ENCODE data around the gene OLFM1.
"Not testable (repeated sequence)": the region's sequence is repeated elsewhere in the genome, so short reads cannot be mapped to it uniquely, and the experiment has no call there.

Gene OLFM1

DNA sequence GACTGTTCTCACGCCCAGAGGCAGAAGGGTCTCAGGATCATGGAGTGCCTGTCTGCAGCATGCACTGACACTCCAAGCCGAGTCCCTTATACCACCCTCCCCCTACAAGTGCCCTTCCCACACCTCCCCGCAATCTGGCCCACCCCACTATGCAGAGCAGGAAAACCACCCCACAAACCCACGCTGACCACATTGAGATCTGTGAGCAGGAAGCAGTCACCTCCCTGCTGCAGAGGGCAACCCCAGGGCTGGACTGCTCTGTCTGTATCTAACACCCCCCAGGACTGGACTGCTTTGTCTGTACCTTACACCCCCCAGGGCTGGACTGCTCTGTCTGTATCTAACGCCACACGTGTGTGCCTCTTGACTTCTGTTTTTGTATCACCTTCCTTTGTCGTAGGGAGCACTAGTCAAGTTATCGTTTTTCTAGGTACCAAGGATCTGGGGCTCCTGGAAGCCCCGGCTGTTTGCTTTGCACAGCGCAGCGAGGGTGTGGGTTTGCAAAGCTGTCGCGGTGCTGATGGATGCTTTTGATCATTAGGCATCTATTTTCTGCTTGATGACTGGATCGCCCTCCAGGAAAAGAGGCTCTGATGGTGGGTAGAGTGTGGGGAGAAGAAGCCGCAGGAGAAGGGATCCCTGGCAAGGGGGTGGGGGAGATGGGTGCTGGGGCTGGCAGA, 21.5 kb downstream of the OLFM1 start:
- DNase-seq = no peak

DNA sequence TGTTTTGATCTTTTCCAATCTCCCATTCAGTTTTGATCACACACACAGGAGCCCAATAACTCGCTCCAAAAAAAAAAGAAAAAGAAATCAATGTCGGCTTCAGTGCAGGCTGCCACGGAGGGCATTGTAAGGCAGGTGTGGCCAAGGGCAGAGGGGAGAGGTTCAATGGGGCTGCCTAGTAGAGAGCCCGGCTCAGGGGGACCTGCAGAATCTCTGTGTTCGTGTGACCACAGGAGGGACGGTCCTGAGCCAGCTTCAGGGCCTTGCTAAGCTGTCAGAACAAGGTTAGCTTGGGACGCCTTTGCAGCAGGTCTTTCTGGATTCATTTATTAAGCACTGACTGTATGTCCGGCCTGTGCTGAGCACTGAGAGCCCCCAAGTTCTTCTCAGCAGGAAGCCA, 22.2 kb downstream of the OLFM1 start:
- no peak for DNase-seq

- no peak for DNase-seq
Measured at GRCh38 chr9:135110416-135110815, 22.9 kb downstream of the OLFM1 start.

GRCh38 chr9:135111600-135111999, 24.1 kb downstream of the OLFM1 start:
- not testable (repeated sequence) for DNase-seq

DNA sequence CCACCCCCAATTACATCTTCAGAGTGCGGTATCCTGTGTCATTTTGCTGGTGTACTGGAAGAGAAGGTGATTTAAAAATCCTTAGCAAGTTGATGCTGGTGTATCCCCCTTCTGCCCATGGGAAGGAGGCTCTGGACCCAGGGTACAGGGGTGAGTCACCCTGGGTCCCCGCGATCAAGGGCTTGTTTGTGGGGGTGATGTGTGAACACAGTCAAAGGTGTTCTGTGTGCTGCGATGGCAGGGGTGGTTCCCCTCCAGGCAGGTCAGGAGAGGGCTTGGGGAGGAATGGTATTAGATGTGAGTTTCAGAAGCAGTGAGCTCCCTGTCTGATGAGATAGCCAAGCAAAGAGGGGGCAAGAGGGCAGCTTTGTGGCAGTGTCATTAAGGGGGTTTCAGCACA, 28.9 kb downstream of the OLFM1 start:
- DNase-seq = no peak

- no peak for DNase-seq
Measured at GRCh38 chr9:135116881-135117280, 29.4 kb downstream of the OLFM1 start.

GRCh38 chr9:135117281-135117680, 29.8 kb downstream of the OLFM1 start:
- DNase-seq = no peak

- no peak for DNase-seq
Measured at GRCh38 chr9:135119496-135120064, 32.1 kb downstream of the OLFM1 start.

DNA sequence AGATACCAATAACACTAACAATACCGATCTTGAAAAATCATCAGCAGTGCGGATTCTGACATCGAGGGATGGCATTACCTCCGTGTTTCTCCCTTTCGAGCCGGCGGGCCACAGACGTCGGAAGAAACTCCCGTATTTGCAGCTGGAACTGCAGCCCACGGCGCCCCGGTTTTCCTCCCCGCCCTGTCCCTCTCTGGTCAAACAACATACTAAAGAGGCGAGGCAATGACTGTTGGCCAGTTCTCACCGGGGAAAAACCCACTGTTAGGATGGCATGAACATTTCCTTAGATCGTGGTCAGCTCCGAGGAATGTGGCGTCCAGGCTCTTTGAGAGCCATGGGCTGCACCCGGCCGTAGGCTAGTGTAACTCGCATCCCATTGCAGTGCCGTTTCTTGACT, 32.8 kb downstream of the OLFM1 start:
- no peak for DNase-seq

DNA sequence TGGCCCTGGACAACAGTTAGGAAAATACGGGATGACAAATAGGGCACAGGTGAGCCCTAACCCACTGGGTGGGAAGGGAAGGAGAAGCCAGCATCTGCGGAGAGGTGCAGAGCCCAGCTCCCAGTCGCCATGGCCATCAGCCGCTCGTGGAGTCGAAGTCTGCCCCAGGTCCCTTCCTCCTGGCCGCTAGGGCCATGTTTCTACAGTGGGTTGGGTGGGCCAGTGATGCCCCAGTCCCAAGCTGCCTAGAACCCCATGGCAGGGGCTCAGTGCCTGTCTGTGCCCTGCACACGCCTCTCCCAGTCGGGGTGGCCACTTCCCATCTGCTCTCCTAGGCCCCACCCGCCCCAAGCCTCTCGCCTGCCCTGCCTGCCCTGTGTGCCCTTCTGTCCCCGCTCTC, 34.8 kb downstream of the OLFM1 start:
- DNase-seq = no peak

DNA sequence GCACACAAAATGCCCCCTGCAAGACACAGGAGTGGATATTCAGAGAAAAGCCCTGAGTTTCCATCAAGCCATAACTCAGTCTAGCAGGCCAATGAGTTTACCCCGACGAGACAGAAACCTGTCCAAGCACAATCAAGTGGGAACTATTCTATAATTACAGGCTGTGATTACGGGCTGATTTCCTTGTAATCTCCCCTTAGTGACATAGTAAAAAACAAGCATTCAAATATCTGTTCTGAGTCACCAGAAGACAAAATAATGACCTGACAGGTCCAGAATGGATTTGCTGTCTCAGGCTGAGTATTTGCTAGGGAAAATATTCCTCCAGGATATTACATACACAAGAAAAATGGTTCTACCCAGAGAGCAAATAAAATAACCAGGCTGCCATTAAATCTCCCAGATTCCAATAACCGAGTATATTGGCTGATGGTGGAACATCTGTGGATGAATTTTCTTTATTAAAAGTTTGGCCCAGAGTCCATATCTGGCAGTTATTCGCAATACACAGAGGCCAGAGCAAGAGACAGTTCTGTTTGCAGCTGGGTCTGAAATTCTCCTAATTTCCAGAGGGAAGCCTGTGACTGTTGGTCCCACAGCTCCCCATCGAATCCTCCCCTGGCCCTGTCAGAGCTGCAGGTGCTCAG, 35.8 kb downstream of the OLFM1 start:
- DNase-seq = no peak

DNA sequence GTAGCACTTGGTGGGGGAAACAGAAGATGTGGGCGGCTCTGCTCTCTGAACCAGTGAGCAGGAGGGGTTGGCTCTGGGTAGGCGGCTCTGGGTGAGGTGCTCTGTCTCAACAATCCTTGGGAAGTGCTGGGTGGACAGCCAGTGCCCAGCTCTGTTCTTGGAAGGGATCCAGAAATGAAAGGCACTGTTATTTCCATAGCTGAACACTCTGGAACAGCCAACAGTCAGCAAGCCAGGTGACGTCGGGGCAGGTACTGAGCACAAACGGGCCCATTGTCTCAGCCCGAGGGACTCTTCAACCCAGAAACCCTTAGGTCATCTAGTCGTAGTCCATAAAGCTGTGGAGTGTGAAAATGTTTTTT, 36.3 kb downstream of the OLFM1 start:
- no peak for DNase-seq

DNA sequence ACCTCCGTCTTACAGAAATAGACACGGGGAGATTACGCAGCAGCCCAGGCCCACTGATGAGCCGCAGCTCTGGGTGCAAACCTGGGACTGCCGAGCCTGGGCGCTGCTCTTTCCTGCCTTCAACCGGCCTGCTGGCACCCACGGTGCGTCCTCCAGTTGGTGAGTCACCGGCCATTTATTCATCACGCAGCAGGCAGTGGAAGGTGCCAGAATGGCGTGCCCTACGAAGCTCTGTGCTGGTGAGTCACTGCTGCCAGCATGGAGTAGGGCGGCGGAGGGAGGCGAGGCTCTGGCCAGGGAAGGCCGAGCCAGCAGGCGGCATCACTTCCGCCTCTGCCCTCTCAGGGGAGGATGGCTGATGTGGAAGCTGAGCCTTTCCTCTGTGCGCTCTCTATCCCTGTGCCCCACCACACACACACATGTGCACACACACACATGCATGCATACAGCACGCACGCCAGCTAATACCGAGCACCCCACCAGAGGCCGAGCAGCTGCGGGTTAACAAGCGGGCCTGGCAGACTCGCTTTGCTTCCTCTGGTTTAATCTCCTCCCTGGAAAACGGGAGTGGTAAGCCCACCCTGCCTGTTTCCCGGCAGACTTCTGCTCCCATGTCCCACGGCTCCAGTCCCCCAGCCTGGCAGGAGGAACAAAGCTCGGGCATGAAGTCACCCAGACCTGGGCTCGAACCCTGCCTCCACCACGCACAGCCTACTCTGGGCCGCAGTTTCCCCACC, 39.2 kb downstream of the OLFM1 start:
- no peak for DNase-seq

DNA sequence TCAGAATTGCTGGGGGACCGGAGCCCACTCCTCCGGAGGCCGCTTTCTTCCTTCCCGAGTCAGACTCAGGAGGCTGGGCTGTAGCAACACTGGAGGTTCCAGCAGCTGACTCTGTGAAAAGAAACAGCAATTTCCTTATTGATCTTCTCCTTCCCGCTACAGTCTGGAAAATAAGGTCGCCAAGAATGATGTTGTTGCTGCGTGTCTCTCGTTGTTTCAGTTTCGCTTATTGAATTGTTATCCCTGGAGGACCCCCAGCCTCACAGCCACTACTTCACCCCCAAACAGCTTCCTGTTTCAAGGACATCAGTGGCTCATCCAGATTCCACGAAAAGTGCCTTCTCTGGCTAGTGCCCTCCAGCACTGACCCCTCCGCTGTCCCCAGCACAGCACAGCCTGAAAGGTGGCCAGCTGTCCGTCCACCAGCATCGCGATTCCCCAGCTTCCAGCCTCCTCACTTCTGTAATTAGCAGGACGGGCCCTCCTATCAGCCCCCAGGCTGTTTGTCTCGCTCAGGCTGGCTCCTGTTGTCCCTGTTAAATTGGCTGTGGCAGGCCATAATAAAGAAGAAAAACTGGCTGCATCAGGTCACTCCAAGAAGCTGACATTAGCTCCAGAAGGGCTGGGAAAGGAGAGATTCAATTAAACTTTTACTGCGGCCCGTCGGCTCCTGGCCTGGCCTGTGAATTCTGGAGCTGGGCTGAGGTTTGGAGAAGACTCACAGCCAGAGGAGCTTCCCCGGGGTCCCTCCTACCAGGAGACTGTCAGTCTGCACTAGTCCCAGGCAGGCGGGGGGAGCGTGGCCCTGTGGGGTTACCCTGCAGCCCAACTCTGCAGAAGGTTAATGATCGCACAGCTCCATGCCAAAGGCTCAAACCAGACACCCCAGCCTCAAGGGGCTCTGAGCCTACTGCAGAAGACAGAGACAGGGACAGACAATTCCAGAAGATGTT, 40.5 kb downstream of the OLFM1 start:
- DNase-seq = no peak

GRCh38 chr9:135129137-135129695, 41.7 kb downstream of the OLFM1 start:
- DNase-seq = no peak

- no peak for DNase-seq
Measured at GRCh38 chr9:135130207-135130976, 42.9 kb downstream of the OLFM1 start.

DNA sequence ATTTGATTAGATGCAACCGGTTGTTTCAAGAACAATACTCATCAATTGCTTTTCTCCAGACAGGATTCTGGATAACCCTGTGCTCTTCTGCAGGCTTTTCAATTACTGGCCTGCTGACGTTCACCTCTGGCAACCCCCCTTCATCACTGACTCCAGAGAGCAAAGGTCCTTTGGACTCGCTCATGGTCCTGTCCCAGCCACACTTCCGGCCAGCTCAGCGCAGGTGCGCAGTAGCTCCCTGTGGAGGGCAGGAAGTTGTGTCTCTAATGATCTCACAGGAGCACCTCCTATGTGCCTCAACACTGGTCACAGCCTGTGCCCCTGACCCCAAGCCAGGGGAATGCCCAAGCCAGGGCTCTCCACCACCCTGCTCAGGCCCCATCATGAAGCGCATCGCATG, 44.0 kb downstream of the OLFM1 start:
- no peak for DNase-seq

DNA sequence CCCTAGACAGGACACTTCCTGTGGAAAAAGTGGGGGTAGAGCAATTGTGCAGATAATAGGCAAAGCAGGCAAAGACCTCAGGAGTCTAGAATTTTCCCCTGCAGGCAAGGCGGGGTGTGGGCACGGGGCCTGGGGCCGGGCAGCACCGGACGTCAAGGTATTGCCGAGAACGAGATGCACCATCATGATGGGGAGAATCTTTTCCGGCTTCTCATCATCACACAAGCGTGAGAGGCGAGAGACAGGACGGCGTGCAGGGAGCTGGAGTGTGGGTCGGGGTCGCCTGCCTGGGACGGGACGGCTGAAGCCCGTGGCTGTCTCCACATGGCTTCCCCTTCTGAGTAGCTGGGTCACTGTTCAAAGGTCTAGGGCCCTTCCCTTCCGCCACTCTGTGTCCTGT, 44.5 kb downstream of the OLFM1 start:
- DNase-seq = no peak

- no peak for DNase-seq
Measured at GRCh38 chr9:135134268-135135022, 47.0 kb downstream of the OLFM1 start.

DNA sequence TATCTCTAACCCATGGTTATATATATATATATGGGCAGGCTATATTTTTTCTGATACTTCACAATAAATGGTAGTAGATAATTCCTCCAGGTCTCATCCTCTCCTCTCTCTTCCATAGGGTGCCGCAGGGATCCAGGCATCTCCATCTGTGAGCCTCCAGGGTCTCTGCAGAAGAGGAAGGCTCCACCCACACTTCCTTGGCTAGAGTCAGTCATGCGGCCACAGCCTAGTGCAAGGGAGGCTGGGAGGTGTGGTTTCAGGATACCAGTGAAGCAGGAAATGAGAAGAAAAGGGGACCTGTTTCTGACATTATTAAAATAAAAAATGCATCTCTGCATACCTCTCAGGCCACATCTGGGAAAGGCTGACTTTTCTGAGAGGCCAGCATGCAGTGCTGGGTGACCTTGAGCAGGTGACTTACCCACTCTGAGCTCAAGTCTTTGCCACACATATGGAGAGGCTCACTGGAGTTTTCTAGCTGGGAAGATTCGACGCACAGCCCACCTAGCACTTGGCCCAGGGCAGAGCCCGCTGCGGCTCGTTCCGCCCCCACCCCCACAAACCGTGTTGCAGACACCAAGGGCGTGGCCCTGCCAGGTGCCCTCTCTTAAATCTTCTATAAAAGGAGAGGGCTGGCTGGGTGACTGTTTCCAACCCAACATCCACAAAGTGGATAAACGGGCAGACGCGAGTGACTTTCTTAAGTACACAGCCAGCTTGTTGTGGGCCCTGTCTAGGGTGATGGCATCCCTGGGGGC, 47.9 kb downstream of the OLFM1 start:
- no peak for DNase-seq

Measured in GF-D8 (cell line).